NCI-H1436 treated with DMSO at 0.1 percent for 48 hours (cell line): ENCODE data around the gene ZBTB26.
"Not testable (repeated sequence)": the region's sequence is repeated elsewhere in the genome, so short reads cannot be mapped to it uniquely, and the experiment has no call there.

ENCODE experiments used
- DNase-seq: peaks from one replicate; lab custom pipeline; 2025; lab: John Stamatoyannopoulos, UW

ZBTB26 gene

DNA sequence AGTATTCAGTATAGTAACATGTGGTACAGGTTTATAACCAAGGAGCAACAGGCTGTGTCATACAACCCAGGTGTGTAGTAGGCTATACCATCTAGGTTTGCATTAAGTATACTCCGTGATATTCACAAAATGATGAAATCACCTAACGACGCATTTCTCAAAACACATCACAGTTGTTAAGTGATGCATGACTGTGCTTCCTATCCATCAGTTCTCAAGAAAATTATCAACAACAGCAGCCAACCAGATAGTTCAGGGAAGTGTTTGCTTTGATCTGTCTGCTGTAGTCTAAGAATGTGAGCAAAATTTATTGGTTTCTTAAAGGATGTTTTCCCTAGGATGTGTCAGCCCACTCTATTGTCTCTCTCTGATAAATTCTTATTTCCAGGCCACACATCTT, 7.4 kb downstream of the ZBTB26 start:
- DNase-seq = no peak

- DNase-seq = no peak
Measured at GRCh38 chr9:122922713-122923112, 8.6 kb downstream of the ZBTB26 start.

DNA sequence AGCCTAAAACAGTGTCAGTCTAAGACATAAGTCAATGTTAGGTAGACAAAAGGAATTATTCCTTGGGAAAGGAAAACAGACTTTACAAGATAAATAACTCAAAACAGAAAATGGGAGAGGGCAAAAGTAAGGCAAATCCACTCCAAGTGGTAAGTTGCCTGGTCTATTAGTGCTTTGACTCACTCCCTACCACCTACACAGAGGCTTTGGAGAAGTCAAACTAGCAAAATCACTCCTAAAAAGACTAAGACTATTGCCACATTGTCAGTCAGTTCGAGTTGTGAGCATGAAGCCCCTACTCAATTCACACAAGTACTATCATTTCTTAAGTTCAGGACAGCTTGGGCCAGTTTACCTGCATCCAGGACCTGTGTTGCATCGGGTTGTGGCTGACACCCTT, 13.0 kb downstream of the ZBTB26 start:
- no peak for DNase-seq

DNA sequence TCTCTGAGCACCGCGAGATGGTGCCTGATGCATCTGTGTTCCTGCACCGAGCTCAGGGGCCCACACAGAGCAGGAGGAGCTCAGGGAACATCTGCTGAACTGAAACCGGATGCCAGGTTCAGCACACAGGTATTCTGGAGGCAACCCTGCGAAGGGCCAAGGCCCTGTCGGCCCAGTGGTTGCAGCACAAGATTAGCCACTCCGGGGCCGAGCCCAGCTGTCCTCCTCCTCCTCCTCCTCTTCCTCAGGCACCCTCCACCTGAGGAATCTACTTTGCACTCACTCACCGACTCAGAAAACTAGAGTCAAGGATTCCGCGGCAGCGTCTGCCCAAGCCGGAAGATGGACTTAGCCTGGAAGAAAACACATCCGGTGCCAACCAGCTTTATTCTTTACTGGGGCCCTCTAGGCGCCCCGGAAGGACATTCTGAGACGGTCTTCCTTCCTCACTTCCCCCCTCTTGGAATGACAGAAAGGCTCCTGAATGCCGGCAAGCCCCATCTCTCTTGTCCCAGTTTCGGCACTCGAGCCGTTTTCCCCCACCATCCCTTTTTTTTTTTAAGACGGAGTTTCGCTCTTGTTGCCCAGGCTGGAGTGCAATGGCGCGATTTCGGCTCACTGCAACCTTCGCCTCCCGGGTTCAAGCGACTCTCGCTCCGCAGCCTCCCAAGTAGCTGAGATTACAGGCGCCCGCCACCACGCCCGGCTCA, 18.2 kb downstream of the ZBTB26 start, which contains the start of gene ZBTB6:
Gene ZBTB6, minus strand, starts transcription at position 360 of the 710 bp plus-strand sequence. CDS start 1,251 bp downstream, outside the sequence.
- peak; percentile 45 for DNase-seq

- no peak for DNase-seq
Measured at GRCh38 chr9:122912671-122912963, 18.7 kb downstream of the ZBTB26 start.

DNA sequence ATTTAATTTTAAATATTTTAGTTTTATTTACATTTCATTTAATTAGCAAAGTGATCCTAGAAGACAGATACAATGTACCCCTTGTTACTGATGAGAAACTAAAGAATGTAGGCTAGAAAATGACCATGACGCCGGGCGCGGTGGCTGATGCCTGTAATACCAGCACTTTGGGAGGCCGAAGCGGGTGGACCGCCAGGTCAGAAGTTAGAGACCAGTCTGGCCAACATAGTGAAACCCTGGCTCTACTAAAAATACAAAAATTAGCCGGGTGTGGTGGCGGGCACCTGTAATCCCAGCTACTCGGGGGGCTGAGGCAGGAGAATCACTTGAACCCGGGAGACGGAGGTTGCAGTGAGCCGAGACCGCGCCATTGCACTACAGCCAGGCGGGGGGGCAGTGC, 25.2 kb downstream of the ZBTB26 start:
- DNase-seq = not testable (repeated sequence)

DNA sequence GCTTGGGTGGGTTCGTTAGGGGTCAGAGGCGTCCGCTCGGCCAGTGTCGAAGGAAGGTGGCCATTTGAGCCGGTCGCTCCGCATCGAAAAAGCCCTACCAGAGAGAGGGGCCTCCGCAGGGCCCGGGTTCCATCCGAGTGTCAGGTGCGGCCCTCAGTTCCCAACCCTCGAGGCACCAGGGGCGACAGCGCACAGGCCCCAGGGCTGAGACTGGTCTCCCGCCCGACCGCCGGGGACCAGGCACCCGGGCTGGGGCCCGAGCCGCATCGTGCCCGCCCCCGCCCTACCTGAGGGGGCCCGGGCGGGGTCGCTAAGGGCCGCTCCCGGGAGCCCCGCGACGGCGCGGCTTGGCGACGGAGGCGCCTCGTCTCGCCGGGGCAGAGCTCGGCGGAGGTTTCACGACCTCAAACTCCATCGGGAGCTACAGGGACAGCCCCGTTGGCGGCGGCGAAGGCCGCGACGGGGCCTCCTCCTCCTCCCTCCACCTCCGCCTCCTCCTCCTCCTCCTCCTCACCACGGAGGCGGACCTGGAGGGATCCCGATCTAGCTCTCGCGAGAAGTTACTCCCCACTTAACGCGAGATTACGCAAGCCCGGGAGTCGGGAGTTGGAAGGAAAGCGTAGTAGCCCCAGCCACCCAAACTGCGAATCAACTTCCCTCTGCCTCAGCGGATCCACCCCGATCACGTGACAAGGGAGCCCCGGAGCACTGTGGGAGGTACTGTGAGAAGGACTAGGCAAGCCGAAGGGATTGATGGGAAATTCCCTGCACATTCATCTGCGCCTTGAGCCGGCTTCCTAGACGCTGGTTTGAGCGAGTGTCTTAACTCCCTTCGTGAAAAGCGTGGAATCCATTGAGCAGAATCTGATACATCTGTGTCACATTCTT, 26.2 kb downstream of the ZBTB26 start, which contains the start of gene RC3H2:
Gene RC3H2, minus strand, starts transcription at position 537 of the 888 bp plus-strand sequence. CDS start 7,850 bp downstream, outside the sequence.
- peak; percentile 95 for DNase-seq

GRCh38 chr9:122904466-122904822, 26.9 kb downstream of the ZBTB26 start:
- DNase-seq = no peak

DNA sequence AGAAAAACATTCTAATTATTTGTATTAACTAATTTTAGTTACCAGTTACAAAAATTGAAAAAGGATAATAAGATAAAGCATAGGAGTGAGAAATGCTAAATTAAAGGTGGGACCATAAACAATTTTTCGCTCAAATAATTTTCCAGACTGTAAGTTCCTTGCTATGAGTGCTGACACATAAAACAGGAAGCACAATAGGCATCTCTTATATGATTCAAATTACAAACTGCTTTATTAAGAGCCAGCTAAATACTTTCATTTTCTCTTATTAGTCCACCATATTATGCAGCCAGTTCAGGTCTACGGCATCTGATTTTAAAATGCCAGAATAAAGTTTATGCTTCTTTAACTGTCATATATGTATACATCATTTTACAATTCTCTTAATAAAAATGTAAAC, 30.5 kb downstream of the ZBTB26 start:
- no peak for DNase-seq

GRCh38 chr9:122897969-122898368, 33.3 kb downstream of the ZBTB26 start:
- DNase-seq = no peak

- no peak for DNase-seq
Measured at GRCh38 chr9:122888480-122888879, 42.8 kb downstream of the ZBTB26 start.

DNA sequence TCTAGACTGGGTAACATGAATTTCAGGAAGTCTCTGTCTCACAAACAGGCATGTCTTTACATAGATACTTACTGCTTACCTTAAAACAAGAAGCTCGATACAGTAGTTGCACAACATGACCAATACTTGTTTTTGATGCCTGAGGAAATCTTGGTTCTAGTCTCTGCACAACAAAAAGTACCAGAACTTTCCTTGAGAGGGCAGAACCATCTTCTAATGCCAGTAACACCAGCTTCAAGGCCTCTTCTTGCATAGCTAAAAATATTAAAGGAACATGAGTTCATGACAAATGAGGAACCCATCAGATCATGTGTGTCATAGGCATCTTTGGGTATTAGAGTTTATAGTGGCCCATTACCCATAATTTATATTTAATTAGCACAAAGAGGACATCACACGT, 48.2 kb downstream of the ZBTB26 start:
- no peak for DNase-seq

- DNase-seq = no peak
Measured at GRCh38 chr9:122879443-122879842, 51.9 kb downstream of the ZBTB26 start.

GRCh38 chr9:122875523-122875922, 55.8 kb downstream of the ZBTB26 start:
- DNase-seq = no peak

GRCh38 chr9:122867276-122867675, 64.0 kb downstream of the ZBTB26 start:
- not testable (repeated sequence) for DNase-seq

GRCh38 chr9:122866079-122866478, 65.2 kb downstream of the ZBTB26 start:
- DNase-seq = no peak
